HEK293T (cell line): ENCODE results near the gene SLC4A2.

Source experiments
- BHLHE40 ChIP-seq: fragments of 450-650 bp; IDR thresholded peaks from 2 replicates; pipeline ENCODE4 v1.6.1; 2016; ENCODE audit warnings: mild to moderate bottlenecking, moderate library complexity, borderline replicate concordance
- ELF4 ChIP-seq: fragments of 450-650 bp; IDR thresholded peaks from 2 replicates; pipeline ENCODE4 v1.6.1; 2017; ENCODE audit warnings: antibody characterized with exemption
- FOXM1 ChIP-seq: fragments of 450-650 bp; IDR thresholded peaks from 2 replicates; pipeline ENCODE4 v1.6.1; 2017; ENCODE audit warnings: mild to moderate bottlenecking, borderline replicate concordance
- L3MBTL2 ChIP-seq: fragments of 450-650 bp; conservative IDR thresholded peaks from 2 replicates; pipeline ENCODE4 v1.6.1; 2016; ENCODE audit warnings: mild to moderate bottlenecking
- LEF1 ChIP-seq: fragments of 450-650 bp; IDR thresholded peaks from 2 replicates; pipeline ENCODE4 v1.6.1; 2017; ENCODE audit warnings: mild to moderate bottlenecking, borderline replicate concordance
- NFRKB ChIP-seq: fragments of 450-650 bp; IDR thresholded peaks from 2 replicates; pipeline ENCODE4 v1.6.1; 2016; ENCODE audit warnings: mild to moderate bottlenecking, moderate library complexity
- SP1 ChIP-seq: fragments of 450-650 bp; IDR thresholded peaks from 2 replicates; pipeline ENCODE4 v1.6.1; 2017
- SUZ12 ChIP-seq: fragments of 450-650 bp; IDR thresholded peaks from 2 replicates; pipeline ENCODE4 v1.6.1; 2016; ENCODE audit warnings: mild to moderate bottlenecking
- TARDBP ChIP-seq: fragments of 450-650 bp; IDR thresholded peaks from 2 replicates; pipeline ENCODE4 v1.6.1; 2016
- ZNF384 ChIP-seq: fragments of 450-650 bp; IDR thresholded peaks from 2 replicates; pipeline ENCODE4 v1.6.1; 2016
- TF ChIP-seq, protein P1 (sequence below): fragments of 450-650 bp; IDR thresholded peaks from 2 replicates; pipeline ENCODE4 v1.6.1; 2016

DNA sequence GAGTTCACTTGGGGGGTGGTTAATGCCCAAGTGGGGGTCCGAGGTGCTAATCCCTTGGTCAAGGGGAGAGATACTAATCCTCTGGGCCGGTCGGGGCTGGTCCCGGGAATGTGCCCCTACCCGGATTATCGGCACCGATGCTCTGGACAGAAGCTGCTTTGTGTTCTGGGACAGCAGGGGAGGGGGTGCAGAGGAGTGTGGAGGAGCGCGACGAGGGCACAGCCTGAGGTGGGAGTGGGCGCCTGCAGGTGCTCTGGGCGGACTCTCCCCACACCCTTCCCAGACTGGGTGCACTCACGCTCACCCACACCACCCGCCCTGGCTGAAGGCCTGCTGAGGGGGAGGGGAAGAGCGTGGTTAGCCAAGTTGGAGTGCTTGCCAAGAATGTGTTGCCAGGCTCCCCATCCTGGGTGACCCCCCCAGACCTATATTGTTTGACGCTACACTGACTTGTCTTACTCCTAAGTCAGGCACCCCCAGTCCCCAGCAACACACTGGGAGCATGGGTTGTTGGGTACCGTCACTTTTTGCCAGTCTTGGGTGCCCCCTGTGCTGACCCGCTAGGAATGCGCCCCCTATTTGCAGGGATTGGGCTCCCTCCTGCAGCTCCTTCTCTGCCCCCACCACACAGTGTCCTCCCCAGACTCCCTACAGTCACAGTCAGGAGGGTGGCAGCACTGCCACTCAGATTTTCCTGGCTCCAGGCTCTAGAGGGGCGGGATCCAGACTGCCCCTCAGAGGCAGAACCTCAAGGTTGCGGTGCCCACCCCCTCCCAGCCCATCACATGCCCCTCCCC, 1.2 kb downstream of the SLC4A2 start:
- TF ChIP-seq FOXM1 = no peak
- no peak for TF ChIP-seq BHLHE40
- TF ChIP-seq SP1 = no peak
- TF ChIP-seq SUZ12 = no peak
- TF ChIP-seq TARDBP = no peak
- TF ChIP-seq, protein P1, sequence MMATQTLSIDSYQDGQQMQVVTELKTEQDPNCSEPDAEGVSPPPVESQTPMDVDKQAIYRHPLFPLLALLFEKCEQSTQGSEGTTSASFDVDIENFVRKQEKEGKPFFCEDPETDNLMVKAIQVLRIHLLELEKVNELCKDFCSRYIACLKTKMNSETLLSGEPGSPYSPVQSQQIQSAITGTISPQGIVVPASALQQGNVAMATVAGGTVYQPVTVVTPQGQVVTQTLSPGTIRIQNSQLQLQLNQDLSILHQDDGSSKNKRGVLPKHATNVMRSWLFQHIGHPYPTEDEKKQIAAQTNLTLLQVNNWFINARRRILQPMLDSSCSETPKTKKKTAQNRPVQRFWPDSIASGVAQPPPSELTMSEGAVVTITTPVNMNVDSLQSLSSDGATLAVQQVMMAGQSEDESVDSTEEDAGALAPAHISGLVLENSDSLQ = no peak
- TF ChIP-seq ELF4 = no peak
- no peak for TF ChIP-seq L3MBTL2
- no peak for TF ChIP-seq LEF1
- no peak for TF ChIP-seq NFRKB
- TF ChIP-seq ZNF384 = no peak
